MM.1S (cell line): ENCODE measurements around the gene DARS1.

Experiments
- EZH2 ChIP-seq: fragments of 300-600 bp; sonication (generic); optimal IDR thresholded peaks from 2 replicates; pipeline ENCODE3; 2017; ENCODE audit warnings: low read depth, mild to moderate bottlenecking, antibody characterized with exemption, low read length, mixed read lengths
- TF ChIP-seq, protein P1 (sequence below): fragments of 300-600 bp; sonication (generic); IDR thresholded peaks from 2 replicates; pipeline ENCODE4 v1.5.1; 2016; ENCODE audit warnings: antibody characterized with exemption, low read length, mixed read lengths

DNA sequence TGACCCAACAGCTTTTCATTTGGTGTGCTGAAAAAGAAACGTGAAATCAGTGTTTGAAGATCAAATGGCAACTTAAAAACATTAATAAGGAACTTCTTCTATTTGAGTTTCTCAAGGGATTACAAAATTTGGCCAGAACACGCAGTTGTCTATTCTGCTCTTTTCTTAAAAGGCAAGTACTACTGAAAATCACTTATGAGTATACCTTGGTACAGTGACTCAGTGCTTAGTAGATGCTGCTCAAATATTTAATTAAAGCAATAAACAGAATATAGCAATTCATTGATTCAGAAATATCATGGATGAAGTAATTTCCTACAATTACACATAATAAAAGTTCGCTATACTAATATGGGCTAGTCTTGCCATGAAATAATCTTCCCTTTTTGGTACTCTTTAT lies 70.9 kb downstream of the DARS1 start:
- TF ChIP-seq, protein P1, sequence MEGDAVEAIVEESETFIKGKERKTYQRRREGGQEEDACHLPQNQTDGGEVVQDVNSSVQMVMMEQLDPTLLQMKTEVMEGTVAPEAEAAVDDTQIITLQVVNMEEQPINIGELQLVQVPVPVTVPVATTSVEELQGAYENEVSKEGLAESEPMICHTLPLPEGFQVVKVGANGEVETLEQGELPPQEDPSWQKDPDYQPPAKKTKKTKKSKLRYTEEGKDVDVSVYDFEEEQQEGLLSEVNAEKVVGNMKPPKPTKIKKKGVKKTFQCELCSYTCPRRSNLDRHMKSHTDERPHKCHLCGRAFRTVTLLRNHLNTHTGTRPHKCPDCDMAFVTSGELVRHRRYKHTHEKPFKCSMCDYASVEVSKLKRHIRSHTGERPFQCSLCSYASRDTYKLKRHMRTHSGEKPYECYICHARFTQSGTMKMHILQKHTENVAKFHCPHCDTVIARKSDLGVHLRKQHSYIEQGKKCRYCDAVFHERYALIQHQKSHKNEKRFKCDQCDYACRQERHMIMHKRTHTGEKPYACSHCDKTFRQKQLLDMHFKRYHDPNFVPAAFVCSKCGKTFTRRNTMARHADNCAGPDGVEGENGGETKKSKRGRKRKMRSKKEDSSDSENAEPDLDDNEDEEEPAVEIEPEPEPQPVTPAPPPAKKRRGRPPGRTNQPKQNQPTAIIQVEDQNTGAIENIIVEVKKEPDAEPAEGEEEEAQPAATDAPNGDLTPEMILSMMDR = no peak
- no peak for TF ChIP-seq EZH2
